Activated CD4-positive, alpha-beta T cell treated with anti-CD3 and anti-CD28 coated beads for 1 hour (primary cell): ENCODE data around the gene MYH3.

Experiments
- DNase-seq: peaks from one replicate; pipeline ENCODE4 v3.0.0-alpha.2; 2020

The MYH3 gene

DNA sequence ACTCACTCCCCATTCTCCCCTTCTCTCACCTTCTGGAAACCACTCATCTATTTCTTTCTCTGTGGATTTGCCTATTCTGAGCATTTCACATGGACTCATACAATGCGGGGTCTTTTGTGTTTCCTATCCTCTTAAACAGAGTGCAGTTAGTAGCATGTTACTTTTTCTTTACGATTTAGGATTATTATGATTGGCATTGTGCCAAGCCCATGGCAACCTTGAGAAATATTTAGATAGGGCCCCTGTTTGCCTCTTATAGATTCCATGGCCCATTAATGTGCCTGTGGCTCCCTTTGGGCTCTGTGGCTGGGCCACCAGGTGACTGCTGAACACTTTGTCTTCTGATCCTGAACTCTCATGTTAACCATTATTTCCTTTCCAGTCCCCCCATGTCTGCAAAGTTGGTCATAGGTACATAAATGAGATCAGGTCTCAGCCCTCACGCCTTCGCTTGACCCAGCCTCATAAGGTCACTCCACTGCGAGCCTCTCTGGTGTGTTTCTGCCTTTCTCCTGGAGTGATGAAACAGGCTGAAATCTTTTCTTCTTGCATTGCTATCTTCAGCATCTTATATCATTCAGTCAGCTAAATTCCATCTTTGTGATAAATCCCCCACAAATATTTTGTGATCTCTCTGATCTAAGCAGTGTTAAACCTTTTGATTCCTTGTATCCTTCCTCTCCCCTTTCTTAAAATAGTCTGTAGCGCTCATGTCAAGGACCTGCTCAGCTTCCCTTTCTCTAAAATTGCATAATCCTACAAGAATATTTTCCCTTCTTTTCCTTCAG, 44.0 kb downstream of the MYH3 start:
- no peak for DNase-seq

DNA sequence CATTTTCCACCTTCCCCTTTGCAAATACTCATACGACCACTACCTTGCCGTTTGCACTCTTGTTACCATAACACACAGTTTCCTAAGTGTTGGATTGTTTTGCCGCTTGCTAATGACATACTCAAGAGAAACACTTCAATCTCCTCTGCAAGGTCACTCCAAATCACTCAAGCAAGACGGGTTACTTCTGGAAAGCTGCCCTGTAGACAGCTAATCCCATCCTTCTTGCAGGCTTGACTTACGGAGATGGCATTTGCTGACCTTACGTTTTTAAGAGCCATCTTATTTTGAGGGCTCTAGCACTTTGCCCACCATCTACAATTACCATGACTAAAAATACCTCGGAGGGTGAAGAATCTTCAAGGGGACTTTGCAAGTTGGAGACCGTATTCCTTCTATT, 46.2 kb downstream of the MYH3 start:
- no peak for DNase-seq

DNA sequence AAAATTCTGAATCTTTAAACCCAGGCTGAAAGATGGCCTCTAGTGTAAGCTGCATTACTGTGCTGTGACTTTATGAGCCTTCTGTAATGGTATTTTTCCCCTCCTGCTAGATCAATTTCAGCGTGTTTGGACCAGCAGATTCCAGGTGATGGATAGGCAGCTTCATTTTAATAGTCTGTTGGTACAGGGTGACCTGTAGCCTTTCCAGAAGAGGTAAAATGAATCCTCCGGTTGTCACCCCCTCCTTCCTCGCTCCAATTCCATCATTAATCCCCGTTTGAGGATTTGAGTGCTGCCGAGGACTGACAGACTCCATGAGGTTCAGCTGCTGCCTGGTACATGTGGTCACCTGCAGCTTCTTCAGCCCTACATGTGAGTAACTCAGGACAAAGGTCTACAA, 48.9 kb downstream of the MYH3 start:
- DNase-seq = no peak

DNA sequence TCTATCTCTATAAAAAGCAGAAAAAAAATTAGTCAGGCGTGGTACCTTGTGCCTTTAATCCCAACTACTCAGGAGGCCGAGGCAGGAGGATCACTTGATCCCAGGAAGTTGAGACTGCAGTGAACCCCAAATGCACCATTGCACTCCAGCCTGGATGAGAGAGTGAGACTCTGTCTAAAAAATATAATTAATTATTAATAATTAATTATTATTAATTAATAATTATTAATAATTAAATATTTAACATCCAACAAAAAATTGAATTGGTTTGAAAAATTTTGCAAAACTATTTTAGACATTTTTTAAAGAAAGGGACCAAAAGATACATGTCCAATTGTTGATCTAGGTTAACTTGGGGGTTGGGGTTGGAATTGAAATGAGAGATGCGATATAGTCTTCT, 51.0 kb downstream of the MYH3 start:
- no peak for DNase-seq

DNA sequence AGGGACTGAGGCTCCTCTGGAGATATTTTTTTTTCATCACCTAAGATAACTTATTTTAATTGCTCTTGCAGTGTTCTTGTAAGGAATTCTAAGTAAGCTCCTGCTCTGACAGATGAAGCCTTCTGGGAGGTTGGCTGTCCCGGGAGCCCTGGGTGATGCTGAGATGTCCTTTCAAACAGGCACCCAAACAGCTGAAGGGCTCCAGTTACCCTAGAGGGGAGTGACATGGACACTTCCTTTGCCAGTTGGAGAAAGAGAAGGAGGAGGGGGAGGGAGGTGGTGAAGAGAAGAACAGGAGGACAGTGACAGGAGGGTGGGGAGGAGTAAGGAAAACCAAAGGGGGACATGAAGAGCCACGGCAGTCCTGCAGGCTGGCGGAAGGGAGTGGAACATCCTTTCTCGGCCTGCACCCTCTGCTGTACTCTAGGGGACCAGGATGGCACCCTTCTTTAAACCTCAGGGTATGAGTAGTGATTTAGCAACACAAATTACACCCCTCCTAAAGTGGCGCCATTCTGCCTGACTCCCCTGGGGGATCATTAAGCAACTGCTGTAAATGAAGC, 51.8 kb downstream of the MYH3 start:
- DNase-seq = no peak

DNA sequence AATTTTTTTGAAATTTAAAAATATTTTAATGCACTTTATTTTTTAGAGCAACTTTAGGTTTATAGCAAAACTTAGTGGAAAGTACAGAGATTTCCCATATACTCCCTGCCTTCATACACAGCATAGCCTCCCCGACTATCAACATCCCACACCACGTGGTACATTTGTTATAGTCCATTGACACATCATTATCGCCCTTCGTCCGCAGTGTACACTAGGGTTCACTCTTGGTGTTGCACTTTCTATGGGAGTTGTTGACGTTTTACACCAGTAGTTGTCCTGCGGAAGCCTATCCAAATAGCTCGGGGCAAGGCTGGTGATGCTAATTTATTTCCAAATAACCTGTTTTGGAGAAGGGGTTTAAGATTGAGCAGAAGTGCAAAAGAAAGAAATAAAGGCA, 52.6 kb downstream of the MYH3 start:
- DNase-seq = no peak

DNA sequence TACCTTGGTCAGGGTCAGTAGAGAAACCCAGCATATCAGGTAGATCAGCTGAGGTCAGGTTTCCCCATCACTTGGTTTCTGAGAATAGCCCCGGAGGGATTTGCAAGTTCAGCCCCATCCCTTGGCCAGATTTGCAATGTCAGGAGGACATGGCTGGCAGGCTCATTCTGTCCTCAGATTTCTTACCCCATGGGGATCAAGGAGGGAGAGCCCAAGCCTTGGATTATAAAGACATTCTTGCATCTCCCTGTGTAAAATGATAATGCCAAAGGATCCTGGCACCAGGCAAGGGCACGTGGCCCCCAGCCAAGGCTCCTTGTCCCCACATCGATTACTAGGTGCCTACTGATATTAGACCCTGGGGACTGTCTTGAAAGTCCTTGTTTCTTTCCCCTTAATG, 53.2 kb downstream of the MYH3 start:
- no peak for DNase-seq

DNA sequence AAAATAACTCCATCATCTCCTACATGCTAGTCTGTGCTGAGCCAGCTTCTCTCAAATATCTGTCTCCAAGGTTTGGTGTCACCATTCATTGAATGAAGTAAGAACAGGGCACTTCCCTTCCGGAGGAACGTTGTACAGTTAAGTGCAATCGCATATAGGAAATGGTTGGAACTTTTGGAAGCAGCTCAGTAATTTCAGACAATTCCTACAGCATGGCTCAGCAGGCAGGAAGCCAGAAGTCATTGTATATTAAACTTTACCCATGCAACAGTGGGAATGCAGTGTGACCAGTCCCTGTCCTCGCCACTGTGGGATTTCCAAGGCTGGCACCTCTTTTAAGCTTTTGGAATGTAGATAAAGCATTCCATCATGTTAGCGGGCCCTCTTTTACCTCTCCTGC, 56.5 kb downstream of the MYH3 start:
- no peak for DNase-seq

DNA sequence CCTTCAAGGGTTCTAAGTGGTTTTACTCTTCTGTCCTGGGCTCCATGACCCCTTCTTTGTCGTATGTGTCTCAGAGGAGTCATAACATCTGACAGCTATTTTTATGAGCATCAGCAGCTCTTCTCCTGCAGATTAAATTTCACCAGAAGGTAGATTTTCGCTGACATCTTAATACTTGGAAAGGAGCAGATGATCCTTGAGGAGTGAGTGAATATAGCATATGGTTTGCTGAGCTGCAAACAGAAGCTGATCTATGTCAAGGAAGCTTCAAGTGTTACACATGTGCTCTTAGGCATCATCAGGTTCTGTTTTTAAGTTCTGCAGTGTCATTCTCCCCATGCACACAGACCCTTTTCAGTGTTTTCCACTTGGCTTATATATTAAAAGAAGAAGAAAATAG, 58.5 kb downstream of the MYH3 start:
- DNase-seq = no peak

DNA sequence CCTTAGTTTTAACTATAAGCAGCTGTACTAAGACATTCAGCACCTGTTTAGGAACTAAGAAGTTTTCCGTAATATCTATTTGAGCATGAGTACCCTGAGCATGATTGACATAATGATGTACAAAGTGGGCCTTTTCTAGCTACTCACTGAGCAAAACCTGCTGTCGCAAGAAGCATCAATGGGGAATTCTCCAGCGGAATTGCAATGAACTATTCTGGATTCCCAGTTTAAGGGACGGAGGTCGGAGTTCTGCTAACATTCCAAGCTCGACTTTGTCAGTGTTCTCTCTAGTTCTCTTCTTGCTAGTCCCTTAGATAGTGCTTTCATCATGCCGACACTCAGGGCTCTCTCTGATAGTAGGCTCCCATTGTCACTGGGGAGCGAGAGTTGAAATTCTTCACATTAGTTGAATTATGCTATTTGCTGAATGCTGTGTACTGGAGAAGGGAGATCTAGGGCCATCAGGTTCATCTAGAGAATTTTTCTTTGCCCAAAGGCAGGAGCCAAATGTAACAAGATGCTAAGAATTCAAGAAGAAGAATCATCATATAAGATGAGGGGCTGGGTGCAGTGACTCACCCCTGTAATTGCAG, 67.5 kb downstream of the MYH3 start:
- no peak for DNase-seq

DNA sequence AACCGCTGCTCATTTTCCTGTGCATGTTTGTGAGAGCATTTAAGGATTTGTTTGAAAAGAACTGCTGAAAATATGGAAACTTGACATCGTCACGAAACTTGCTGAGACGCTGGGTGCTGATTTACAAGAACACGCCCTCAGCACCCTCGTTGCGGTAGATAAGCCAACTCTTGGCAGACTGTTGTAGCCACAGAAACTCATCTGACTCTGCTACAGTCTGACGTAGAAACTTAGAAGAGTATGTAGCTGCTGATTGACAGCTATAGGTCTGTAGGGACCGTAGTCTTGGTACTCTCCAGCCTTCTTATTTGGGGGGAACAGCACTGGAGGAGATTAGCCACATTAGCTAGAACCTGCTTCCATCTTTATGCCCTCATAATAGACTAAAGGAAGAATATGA, 71.6 kb downstream of the MYH3 start:
- no peak for DNase-seq

DNA sequence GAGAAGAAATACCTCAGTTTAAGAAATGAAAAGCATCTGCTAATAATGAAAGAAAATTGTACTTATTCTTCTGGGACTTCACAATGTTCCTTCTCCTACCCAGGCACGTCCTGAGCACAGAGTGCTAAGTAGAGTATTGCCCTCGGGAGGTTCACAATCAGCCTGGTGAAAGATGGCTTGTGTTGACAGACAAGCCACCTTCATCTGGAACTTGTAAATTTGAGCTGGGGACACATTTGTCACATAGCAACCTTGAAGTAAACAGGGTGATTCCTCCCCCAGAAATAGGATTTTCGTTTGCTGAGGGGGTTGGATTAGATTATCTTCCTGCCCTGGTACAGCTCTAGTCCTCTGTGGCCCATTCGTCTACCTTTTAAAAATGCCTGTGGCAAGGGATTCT, 73.3 kb downstream of the MYH3 start:
- DNase-seq = no peak

DNA sequence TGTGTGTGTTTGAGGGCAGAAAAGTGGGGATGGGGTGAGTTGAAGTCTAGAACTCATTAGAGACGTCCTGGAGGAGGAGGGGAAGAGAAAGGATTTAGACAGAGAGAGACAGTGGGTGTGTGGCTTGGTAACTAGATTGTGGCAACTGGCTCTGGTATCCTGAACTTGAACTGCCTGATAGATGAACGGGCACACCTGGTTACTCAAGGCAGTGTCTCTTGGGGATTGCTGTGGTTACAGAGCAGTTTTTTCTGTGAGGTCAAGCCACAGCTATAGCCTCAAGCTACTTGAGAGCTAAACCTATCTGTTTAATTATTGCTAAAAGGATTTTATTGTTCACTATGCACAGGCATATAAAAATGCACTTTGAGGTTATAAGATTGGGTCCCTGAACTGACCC, 77.8 kb downstream of the MYH3 start:
- DNase-seq = no peak
